WI38 (cell line): ENCODE results near the gene RAMP1.

ENCODE experiments used
- H3K4me3 ChIP-seq: 2 replicates; pipeline ENCODE4 v1.5.1; 2011; ENCODE audit warnings: low read depth, mild to moderate bottlenecking, control low read depth, low read length
- TF ChIP-seq, protein P1 (sequence below): IDR thresholded peaks from 2 replicates; pipeline ENCODE4 v1.5.1; 2012; ENCODE audit warnings: low read depth, mild to moderate bottlenecking, control low read depth, low read length

RAMP1 gene

DNA sequence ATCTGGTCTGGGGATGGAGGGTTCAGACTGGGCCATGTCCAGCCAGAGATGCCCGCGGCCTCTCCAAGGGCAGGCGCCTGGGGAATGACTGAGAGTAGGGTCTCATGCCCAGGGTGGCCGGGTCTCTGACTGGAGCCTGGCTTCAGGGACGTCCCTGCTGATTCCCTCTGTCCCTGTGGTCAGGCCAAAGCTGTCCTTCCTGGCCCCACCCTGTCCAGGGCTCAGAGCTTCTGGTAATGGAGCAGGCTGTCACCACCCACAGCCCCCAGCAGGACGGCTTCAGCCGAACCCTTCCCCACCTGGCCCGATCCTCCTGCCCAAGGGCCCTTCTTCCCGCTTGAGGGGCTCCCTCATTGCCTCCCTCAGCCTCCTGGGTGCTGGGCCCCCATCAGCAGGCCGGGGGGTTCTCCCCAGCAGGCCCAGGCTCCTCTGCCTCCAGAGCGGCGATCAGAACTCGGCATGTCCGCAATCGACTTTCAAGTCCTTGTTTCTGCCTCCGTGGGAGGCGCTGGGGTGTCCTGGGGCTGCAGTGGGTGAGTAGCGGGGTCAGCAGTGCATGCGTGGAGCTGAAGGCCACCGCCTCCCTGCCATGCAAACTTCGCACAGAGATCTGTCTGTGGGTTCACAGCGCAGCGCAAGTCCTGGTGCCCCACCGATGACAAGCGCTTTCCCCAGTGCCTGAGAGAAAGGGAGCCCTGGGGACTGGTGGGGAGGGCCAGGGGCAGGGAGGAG lies 18.3 kb downstream of the RAMP1 start:
- TF ChIP-seq, protein P1, sequence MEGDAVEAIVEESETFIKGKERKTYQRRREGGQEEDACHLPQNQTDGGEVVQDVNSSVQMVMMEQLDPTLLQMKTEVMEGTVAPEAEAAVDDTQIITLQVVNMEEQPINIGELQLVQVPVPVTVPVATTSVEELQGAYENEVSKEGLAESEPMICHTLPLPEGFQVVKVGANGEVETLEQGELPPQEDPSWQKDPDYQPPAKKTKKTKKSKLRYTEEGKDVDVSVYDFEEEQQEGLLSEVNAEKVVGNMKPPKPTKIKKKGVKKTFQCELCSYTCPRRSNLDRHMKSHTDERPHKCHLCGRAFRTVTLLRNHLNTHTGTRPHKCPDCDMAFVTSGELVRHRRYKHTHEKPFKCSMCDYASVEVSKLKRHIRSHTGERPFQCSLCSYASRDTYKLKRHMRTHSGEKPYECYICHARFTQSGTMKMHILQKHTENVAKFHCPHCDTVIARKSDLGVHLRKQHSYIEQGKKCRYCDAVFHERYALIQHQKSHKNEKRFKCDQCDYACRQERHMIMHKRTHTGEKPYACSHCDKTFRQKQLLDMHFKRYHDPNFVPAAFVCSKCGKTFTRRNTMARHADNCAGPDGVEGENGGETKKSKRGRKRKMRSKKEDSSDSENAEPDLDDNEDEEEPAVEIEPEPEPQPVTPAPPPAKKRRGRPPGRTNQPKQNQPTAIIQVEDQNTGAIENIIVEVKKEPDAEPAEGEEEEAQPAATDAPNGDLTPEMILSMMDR: no peak

DNA sequence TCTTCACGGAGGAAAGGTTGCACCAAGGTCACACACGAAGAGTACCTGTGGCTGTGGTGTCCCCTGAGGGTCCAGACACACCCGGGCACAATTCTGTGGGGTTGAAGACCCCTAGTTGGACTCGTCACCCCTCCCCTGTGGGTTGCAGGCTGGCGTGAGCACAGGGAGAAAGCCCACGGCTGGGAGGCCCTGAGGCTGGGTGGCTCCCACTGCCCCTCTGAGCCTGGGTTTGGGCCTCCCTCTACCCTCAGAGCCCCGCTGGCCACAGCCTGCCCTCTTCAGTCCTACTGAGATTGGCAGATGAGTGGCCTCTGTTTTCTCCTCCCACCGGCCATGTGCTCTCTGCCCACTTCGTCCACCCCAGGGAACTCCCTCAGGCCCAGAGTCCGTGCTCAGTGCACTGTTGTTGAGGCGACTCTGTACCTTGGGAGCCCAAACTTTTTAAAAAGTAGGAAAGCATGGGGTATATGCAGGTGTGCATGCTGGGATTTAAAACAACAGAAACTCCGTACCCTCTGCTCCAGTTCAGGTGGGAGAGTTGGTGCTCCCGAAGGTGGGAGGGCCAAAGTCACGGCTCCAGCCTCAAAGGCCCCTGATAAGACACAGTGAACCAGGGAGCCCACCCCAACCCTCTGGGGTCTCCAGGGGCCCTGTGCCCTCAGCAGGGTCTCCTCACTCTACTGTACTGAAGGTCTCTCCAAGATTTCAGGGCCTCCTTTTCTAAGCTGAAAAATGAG lies 19.1 kb downstream of the RAMP1 start:
- TF ChIP-seq, protein P1: no peak
- no peak overlapping the region for H3K4me3 ChIP-seq

More for the DNA sequence above, 18.3 kb downstream of the RAMP1 start:
- no peak overlapping the region for H3K4me3 ChIP-seq

DNA sequence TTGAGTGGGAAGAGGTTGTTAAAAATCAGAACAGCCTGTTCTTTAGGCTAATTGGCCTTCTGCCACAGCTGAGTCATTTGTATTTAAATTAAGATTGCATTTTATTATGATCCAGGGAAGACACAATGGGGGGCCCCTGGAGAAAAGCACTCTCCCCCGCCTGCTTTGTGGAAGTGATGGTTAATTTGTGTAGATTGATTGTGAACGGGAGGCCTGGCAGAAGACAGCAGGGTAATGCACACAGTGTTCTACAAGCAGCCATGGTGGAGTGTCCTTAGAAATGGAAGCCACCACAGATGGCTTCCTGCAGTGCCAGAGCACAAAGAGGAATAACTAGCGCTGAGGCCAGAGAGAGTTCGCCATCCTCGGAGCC lies 19.6 kb downstream of the RAMP1 start:
- TF ChIP-seq, protein P1: no peak
- H3K4me3 ChIP-seq: no peak overlapping the region

DNA sequence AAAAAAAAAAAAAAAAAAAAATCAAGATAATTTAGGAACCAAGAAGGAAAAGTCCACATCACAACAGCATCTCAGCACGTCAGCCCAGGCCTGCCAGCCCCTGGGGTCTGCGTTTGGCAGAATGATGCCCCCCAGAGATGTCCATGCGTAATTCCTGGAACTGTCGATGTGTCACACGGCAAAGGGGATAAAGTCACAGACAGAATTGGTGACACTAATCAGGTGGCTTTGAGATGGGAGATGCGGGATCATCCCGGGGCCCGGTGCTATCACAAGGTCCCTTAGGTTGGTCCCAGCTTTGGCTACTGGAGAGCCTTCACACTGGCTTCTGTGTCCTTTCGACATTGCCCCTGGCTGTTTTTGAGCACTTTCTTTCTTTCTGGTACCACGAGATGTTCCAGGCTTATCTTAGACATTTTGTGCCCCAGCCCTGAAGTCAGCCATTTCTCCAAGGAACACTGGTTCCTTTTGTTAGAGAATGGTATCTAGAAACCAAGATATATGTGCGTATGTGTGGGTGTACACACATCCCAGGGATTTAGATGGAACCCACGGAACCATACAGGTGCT lies 20.7 kb downstream of the RAMP1 start:
- H3K4me3 ChIP-seq: no peak overlapping the region
- TF ChIP-seq, protein P1: no peak

DNA sequence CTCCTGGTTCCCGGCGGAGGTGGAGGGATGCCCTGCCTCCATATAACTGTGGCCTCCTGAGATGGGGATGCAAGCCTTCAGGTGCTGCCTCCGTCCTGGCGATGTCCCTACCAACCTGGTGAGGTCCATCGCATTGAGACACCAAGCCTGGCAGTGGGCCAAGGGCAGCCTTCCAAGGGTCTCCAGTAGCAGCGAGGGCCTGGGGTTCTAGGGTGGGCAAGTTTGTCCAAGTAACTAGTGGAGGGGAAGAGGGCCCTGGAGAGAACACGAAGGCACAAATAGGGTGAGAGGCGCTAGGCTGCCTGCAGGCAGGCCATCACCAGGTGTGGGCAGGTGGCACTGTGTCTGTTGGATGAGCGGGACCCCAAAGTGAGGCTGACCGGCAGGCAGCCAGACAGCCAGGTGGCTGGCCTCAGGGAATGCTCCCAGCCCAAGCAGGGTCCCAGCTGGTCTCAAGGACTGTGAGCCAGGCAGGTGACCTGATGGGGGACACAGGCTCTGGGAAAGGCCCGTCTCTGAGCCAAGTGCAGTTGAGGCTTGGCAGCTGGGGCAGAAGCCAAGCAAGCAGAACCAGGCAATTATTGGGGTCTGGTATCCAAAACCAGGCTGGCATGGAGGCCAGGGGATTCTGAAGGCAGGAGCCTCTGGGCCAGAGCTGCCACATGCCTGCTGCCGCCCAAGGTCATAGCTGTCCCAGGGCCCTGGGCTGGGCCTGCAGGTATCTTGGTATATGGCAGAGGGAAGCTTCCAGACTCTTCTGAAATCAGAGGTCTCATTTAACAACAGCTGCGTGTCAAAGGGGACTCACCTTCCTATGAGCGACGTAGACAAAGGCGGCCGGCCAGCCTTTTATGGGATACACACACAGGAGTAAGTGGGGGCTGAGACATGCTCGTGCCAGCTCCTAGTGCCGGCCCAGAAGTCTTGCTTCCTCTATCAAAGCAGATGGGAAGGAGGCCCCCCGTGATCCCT lies 23.4 kb downstream of the RAMP1 start:
- H3K4me3 ChIP-seq: no peak overlapping the region
- TF ChIP-seq, protein P1: no peak

DNA sequence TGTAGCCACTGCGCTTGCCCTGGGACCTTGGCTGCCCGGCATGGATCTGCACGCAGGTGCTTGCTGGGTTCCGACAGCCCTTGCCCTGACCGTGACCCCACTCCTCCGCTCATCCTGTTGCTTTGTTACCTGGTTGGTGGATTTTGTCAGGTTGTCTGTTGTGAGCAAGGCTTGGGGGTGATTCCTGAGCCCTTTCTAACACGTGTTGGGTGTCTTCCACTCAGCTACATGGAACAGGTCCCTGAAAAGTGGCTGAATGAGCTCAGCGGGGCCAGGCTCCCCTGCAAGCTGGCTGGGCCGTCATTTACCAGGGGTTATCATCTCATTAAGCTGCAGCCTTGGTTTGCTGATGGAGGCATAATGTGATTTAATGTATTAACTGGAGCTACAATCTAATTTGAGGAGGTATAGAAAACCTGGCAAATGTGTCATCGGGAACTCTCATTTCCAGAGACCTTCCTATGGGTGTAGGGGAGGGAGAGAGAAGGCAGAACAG lies 24.6 kb downstream of the RAMP1 start:
- no peak overlapping the region for H3K4me3 ChIP-seq
- TF ChIP-seq, protein P1: no peak
